Activated T-helper 1 cell treated with Interleukin-2 at 50 U/mL for 16 hours (primary cell): ENCODE measurements around the gene ARHGAP33.
"Not testable (repeated sequence)": the region's sequence is repeated elsewhere in the genome, so short reads cannot be mapped to it uniquely, and the experiment has no call there.

Experiments
- DNase-seq: peaks from one replicate; pipeline ENCODE4 v3.0.0-alpha.2; 2020; ENCODE audit warnings: low read depth

Gene ARHGAP33

DNA sequence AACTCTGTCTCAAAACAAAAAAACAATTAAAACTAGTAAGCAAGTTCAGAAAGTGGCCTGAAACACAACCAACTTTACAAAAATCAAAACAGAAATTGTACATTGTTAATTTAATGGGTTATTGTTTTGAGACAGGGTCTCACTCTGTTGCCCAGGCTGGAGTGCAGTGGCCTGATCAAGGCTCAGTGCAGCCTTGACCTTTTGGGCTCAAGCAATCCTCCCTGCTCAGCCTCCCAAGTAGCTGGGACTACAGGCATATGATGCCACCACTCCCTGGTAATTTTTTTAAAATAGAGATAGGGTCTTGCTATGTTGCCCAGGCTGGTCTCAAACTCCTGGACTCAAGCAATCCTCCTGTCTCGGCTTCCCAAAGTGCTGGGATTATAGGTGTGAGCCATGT lies 20.2 kb downstream of the ARHGAP33 start:
- not testable (repeated sequence) for DNase-seq

DNA sequence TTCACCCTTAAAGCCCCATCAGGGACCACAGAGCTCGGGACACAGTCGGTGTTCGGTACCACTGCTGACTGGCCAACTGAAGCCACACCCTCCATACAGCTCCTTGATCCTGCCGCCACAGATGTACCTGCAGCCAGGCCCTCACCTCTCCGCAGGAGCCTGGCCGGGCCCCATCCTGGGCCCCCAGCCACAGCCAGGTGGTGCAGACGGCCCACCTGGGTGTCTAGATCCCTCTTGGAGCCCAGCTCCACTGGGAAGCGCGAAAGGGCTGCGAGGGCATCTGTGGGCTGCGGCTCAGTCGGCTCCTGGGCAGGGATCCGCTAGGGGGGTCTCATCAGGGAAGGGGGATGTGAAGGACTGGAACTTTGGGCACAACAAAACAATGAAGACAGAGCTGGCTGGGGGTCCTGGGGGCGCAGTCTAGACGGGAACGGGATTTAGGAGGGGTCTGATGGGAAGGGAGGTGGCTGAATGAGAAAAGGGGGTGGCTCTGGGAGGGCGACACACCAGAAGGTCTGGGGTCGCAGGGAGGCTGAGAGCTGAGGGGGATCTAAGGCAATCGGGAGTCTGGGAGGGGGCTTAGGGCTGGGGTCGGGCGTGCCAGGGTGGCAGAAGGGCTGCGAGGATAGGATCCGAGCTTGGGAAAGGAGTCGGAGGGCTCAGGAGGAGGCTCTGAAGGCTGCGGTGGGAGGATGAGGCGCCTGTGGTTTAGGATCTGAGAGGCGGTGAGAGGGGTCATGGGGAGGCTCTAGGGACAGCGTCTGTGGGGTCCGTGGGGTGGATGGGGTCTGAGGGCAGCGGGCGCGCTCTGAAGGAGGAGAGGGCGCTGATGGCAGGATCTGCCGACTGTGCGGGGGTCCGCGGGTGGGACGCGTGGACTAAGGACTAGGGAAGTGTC lies 21.5 kb downstream of the ARHGAP33 start:
- no peak for DNase-seq

DNA sequence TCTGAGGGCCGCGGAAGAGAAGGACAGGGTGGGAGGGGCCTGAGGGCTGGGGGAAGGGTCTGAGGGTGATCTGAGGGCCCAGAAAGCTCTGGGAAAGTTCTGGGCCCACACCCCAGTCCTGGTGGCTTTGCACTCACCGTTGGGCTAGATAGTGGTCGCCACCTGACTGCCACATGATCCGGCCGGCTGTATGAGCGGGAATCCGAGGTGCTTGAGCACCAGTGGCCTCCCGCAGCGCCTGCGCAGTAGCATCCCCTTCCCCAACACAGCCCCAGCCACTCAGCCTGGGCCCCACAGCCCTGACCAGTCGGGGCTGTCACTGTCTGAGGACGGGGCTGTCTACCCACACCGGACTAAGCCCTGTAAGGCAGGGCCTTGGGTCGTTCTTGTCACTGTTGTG lies 22.3 kb downstream of the ARHGAP33 start:
- DNase-seq: no peak

DNA sequence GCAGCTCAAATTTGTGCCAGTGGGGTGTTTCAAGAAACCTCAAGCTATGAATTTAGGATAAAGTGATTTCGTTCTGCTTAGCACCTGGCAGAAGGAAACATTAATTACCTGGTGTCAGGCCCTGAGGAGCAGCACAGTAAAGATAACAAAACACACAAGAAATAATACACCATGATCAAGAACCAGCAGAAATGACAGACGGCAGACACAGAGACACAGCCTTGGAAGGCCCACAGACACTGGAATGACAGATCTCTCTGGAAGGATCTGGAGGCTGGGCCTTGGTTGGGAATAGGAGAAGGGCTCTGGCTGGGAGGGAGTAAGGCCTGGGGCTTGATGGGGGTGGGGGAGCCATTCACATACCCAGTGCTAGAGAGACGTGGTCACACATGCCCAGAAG lies 26.5 kb downstream of the ARHGAP33 start:
- no peak for DNase-seq

DNA sequence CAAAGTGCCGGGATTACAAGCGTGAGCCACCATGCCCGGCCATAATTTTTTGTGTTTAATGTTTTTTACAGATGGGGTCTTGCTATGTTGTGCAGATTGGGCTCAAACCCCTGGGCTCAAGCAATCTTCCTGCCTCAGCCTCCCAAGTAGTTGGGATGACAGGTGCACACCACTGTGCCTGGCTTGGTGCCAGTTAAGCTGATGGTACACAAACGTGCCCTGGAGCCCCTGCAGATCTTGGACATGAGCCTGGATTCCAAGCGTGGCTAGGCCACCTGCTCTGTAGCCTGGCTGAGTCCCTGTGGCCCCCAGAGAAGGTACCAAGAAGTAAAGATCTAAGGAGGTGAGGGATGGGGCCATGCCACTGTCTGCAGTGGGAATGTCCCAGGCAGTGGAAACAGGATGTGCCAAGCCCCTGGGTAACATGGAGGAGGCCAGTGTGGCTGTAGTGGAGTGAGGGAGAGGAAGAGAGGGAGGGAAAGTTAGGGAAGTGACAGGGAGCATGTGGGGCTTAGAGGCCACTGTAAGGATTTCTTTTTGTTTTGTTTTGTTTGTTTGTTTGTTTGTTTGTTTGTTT lies 30.2 kb downstream of the ARHGAP33 start:
- no peak for DNase-seq

DNA sequence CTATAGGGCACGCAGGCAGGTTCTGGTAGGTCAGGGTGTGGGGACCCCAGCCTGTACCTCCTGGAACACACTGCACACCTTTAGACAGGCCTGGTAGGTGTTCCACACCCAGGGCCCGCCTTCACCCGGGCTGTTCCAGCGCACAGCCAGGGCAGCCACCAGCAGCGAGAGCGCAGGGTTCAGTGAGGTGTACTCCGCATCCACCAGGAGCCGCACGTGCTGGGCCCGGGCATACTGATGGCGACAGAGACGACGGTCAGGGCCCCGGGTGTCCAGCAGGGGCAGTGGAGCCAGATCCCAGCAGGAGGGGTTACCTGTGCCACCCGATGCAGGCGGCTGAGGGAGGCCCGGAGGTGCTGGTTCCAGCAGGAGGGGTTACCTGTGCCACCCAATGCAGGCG lies 31.2 kb downstream of the ARHGAP33 start:
- DNase-seq: no peak

DNA sequence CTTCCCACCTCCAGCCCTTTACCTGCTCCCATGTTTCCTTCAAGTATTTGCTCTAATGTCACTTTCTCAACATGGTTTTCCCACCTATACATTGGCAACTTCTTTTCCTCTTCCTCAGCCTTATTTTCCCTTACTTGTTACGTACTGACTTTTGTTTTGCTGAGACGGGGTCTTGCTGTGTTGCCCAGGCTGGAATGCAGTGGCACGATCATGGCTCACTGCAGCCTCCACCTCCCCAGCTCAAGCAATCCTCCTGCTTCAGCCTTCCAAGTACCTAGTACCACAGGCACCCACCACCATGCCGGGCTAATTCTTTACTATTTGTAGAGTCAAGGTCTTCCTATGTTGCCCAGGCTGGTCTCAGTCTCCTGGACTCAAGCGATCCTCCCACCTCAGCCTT lies 32.3 kb downstream of the ARHGAP33 start:
- no peak for DNase-seq

DNA sequence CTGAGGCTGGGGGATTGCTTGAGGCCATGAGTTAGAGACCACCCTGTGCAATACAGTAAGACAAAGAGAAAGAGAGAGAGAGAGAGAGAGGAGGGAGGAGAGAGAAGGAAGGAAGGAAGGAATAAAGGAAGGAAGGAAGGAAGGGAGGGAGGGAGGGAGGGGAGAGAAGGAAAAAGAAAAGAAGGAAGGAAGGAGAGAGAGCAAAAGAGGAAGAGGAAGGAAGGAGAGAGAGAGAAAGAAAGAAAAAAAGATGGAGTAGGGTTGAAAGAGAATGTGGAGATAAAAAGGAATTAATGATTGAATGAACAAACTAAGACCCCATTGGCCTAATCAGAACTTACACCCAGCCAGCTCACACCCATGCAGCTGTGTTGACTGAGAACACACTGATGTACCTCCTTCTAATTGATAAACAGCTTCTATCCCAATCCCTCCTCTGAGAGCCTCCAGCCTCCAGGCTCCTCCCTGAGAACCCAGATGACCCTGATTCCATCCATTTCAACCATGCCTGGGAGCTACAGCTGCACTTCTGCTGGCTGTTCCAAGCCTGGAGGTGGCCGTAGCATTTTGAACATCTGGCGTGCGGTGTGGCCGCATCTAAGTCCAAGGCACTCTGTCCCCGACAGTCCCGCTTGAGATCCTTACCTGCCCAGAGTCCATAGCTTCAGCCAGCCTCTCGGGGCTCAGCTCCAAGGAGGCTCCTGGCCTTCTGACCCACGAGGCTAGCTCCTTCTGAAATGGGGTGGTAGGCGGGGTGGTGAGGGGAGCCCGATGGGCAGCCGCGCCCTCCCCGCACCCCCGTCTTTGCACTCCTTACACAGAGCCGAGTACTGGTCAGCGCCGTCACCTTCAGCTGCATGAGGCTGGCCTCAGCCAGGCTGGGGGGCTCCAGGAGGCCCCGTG lies 36.2 kb downstream of the ARHGAP33 start:
- no peak for DNase-seq

DNA sequence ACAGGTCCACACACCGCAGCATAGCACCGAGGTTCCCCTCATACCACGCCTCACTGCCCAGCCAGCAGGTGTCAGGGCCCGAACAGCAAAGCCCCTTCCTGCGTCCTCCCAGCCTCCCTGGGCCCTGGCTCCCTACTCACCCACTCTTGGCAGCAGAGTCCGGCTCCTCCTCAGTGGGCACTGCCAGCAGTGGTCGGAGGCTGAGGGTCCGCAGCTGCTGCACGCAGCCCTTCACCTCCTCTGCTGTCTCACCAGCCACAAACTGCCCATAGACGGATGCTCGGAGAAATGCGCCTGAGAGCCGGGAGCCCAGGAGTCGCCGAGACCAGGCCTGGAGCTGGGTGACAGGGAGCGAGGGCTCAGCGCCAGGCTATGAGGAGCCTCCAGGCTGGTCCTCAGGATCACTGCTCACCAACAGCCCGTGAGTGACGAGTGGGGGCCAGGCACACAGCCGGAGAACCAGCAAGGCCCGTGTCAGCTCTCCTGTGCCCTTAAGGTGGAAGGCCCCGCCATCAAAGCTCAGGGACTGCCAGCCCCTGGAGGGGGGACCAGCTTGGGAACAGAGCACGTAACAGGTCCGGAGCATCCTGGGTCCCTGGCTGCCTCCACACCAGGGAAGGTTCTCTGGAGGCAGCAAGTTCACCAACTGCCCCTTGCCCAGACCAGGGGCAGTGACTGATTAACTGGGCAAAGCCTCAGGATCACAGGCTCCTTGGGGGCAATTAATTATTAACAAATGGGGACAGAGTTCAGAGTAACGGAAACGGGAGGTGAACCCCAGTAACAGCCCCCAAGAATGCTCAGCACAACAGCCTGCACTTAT lies 37.1 kb downstream of the ARHGAP33 start, which contains the start of gene PRODH2:
Gene PRODH2, minus strand, starts transcription at position 626 of the 823 bp plus-strand sequence. Its CDS starts 40 bp downstream, at position 586.
- no peak for DNase-seq

DNA sequence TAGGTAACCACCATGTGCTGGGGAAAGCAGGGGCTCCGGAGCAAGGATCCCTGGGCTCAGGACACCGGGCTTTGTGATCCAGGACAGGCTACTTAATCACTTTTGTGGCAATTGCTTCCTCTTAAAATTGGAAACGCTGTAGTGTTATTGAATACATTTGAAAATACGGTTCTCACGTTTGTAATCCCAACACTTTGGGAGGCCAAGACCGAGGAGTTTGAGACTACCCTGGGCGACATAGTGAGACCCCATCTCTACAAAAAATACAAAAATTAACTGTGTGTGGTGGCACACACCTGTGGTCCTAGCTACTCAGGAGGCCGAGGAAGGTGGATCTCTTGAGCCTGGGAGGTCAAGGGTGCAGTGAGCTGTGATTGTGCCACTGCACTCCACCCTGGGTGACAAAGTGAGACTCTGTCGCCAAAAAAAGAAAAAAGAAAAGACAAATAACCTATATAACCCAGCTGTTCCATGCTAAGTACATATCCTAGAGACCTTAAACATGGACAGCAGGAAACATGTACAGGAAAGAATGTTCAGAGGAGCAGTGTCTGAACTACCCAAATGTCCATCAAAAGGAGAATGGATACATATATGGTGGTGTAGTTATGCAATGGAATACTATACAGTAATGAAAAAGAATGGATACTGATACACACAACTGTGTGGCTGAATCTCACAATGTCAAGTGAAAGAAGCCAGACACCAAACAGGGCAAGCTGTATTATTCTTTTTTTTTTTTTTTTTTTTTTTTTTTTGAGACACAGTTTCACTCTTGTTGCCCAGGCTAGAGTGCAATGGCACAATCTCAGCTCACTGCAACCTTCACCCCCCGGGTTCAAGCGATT lies 37.9 kb downstream of the ARHGAP33 start:
- DNase-seq: no peak

DNA sequence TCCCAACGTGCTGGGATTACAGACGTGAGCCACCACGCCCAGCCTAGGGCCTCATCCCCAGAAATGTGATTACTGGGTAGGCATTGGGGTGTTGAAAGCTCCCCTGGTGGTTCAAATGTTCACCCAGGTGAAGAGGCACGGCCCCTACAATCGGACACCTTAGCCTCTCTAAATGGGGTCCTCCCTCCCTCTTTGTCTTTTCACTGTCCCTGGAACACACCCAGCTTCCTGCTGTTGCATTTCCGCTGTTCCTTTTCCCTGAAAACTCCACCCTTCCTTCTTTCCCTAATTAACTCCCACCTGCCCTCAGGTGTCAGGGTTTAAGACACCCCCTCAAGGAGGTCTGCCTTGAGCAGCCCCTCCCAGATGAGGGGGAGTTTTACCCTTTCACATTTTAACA lies 40.9 kb downstream of the ARHGAP33 start:
- no peak for DNase-seq

DNA sequence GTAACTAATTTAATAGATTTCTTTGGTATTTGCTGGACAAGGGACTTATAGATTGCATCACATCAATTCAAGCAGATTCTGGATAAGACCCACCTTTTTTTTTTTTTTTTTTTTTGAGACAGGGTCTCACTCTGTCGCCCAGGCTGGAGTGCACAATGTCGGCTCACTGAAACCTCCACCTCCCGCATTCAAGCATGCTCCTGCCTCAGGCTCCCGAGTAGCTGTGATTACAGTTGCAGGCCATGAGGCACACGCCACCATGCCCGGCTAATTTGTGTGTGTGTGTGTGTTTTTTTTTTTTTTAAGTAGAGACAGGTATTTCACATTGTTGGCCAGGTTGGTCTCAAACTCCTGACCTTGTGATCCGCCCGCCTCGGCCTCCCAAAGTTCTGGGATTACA lies 41.5 kb downstream of the ARHGAP33 start:
- no peak for DNase-seq

DNA sequence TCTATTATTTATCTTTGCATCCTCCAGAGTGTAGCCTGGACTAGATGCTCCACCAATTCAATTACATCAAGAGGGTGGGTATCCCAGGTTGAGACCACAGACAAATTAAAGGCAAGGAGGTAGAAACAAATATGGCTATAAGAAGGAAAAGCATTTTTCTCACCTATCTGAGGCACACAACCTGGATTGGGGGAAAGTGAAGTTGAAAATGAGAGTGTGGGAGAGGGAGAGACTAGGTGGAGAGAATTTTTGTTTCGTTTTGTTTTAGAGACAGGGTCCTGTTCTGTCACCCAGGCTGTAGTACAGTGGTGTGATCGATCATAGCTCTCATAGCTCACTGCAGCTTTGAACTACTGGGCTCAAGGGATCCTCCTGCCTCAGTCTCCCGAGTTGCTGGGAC lies 43.1 kb downstream of the ARHGAP33 start:
- DNase-seq: no peak

DNA sequence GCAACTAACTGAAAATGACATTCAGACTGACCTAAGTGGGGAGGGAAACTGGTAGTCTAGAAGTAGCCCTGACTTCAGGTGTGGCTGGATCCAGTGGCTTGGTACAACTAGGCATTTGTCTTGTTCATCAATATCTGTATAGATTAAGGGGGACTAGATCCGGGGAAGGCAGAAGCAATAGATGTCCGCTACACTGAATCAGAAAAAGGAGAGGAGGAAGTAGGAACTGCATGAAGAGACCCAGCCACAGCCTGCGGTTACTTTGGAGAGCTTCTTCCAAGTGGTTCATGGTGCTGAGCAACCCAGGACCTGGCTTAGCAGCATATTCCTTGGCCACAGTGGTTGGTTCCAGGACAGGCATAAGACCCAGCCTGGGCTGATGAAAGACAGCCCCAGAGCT lies 47.2 kb downstream of the ARHGAP33 start:
- no peak for DNase-seq

DNA sequence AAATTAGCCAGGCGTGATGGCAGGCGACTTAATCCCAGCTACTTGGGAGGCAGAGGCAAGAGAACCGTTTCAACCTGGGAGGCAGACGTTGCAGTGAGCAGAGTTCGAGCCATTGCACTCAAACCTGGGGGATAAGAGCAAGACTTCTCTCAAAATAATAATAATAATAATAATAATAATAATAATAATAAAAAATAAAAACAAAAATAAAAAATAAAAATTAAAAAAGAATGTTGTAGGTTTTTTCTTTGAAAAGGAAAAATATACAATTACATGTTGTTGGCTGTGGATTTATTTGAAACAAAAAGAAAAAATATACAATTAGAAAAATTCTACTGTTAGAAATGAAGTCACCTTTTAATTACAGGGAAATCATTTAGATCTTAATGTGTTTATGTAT lies 48.8 kb downstream of the ARHGAP33 start:
- DNase-seq: no peak

DNA sequence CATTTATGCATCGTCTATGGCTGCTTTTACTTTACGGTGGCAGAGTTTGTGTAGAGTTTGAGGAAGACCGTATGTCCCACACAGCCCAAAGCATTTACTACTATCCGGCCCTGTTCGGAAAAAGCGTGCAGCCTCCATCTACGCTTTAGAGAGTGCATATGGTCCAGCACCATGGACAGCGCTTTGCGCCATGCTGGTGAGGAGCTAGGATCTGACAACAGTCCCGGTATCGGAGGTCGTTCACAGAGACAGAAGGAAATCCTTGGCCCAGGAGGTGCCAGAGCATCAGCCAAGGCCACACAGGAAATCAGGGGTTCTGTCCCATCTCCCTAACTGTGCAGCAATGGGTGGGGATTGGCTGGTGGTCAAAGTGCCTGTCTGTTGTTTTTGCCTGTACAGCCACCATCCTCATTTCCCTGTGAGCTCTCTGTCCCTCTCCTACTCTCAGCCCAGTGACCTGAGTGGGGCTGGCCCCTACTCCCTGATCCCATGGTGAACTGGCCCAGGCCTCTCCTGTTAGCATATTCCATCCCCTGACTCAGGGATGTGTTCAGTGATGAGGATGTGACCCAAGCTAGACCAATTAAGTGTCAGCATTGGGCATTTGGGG lies 53.4 kb downstream of the ARHGAP33 start:
- peak; percentile 12 for DNase-seq

DNA sequence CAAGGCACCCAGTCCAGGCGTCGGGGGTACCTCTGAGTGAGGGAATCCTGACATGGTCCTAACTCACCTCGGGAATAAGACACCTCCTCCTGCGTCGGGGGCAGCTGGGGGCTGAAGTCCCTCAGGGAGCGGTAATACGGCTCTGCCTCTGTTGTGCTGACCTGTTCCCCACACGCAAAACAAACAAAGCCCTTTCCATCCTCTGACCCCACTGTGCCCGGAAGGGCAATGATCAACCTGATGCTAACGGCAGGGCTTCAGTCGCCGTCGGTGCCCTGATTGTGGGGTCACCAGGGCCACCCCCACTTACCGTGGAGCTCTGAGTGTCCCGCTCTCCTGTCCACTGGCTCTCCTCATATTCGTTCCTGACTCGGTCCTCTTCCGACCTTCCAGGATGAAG lies 55.6 kb downstream of the ARHGAP33 start:
- DNase-seq: no peak

DNA sequence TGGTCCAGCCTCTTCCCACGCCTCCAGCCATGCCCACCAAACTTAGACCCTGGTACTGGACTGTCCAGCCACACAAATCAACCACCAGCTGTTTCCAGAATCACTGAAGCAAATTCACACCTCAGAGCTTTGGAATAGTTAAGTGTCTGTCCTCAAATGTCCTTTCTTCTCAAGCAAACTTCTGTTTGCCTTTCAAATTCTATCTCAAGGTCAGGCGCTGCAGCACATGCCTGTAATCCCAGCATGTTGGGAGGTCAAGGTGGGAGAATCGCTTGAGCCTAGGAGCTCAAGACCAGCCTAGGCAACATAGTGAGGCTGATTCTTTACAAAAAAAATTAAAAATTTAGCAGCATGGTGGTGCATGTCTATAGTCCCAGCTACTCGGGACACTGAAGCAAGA lies 56.7 kb downstream of the ARHGAP33 start:
- DNase-seq: no peak

DNA sequence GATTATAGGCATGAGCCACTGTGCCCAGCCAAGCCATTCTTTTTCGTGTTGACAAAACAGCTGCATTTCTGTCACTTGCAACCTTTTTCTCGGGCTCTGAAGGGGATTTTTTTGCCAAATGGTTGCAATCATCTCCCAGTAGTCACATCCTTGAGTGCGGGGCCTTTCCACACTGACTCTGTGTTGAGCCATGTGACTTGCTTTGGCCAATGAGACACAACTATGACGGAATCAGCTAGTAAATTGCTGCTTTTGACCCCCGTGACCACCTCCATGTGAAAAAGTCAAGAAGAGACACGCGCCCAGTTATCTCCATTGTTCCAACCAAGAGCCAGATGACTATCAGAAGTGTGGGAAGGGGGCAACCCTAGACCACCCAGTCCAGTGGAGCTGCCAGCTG lies 58.6 kb downstream of the ARHGAP33 start:
- no peak for DNase-seq

DNA sequence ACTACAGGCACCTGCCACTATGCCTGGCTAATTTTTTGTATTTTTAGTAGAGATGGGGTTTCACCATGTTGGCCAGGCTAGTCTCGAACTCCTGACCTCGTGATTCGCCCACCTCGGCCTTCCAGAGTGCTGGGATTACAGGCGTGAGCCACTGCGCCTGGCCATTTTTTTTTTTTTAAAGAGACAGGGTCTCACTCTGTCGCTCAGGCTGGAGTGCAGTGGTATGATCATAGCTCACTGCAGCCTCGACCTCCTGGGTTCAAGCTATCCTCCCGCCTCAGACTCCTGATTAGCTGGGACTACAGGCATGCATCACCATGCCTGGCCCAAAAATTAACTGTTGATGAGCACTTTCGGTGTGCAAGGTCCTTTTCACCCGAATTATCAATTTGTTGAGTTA lies 60.7 kb downstream of the ARHGAP33 start:
- not testable (repeated sequence) for DNase-seq
